Kidney epithelial cell (primary cell): ENCODE measurements around the gene P2RX1. TPM values are rescaled to one million over a fixed set of nuclear protein-coding genes. Genes with fewer than 3 reads are reported as not detected.
"Not testable (repeated sequence)": the region's sequence is repeated elsewhere in the genome, so short reads cannot be mapped to it uniquely, and the experiment has no call there.

Source experiments
- DNase-seq: peaks from one replicate; pipeline ENCODE4 v3.0.0-alpha.2; 2010; ENCODE audit warnings: low read depth
- H3K27me3 ChIP-seq: 2 replicates; pipeline ENCODE4 v1.6.0; 2011; ENCODE audit warnings: low read length; ENCODE audit not compliant: control insufficient read depth, insufficient read depth
- H3K36me3 ChIP-seq: 2 replicates; pipeline ENCODE4 v1.5.1; 2011; ENCODE audit warnings: low read length; ENCODE audit not compliant: control insufficient read depth, insufficient read depth
- H3K4me3 ChIP-seq: 2 replicates; pipeline ENCODE4 v1.5.1; 2011; ENCODE audit warnings: low read depth, mild to moderate bottlenecking, control low read depth, low read length
- total RNA-seq: library from RNA; depleted of rRNA; stranded (reverse); fragments of >200 nt; gene quantifications from 2 replicates; pipeline ENCODE4 v1.2.3, GENCODE V29; 2015
- TF ChIP-seq, protein P1 (sequence below): IDR thresholded peaks from 2 replicates; pipeline ENCODE4 v1.5.1; 2011; ENCODE audit warnings: mild to moderate bottlenecking, moderate library complexity, low read length, control low read depth, inconsistent platforms; ENCODE audit not compliant: insufficient read depth, poor library complexity, severe bottlenecking

The P2RX1 gene
- total RNA-seq, 1 donor from 2014 or later, result not detected

DNA sequence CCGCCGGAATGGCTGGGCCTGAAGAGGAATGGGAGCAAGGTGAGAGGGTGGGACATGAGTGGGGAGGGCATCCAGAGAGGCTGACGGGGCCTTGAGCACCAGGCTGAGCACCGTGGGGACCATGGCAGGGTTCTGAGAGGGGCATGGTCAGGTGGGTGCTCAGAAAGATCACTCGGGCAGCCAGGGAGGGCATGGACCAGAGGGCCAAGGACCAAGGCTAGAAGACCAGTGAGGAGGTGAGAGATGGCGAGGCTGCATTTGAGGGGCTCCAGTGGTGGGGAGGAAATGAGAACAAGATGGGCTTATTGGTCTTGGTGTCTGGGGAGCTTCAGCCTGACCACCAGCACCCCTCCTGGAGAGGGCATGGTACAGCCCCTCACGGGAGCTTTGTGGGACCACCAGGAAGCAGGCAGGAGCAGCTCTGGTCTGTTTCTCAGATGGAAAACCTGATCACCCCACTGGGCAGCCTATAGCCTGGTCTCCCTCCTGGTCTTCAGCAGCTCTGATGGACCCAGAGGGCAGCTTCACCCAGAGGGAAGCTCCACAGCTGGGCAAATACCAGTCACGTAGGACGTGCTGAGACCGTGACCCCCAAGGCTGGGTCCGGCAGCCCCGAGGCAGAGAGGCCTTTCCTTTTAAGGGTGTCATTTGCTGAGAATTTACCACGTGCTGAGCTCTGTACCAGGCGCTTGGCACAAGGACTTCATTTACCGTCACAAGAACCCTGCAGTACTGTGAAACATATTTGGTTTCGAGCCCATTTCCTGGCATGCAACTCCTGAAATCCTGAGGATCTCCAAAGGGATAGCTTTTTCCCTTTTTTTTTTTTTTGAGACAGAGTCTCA lies 58.8 kb downstream of the P2RX1 start:
- H3K27me3 ChIP-seq, result no peaks in the 10 kb centered on the region
- no peak overlapping the region for H3K4me3 ChIP-seq
- DNase-seq, result no peak
- no peaks in the 10 kb centered on the region for H3K36me3 ChIP-seq
- TF ChIP-seq, protein P1, sequence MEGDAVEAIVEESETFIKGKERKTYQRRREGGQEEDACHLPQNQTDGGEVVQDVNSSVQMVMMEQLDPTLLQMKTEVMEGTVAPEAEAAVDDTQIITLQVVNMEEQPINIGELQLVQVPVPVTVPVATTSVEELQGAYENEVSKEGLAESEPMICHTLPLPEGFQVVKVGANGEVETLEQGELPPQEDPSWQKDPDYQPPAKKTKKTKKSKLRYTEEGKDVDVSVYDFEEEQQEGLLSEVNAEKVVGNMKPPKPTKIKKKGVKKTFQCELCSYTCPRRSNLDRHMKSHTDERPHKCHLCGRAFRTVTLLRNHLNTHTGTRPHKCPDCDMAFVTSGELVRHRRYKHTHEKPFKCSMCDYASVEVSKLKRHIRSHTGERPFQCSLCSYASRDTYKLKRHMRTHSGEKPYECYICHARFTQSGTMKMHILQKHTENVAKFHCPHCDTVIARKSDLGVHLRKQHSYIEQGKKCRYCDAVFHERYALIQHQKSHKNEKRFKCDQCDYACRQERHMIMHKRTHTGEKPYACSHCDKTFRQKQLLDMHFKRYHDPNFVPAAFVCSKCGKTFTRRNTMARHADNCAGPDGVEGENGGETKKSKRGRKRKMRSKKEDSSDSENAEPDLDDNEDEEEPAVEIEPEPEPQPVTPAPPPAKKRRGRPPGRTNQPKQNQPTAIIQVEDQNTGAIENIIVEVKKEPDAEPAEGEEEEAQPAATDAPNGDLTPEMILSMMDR, result no peak

DNA sequence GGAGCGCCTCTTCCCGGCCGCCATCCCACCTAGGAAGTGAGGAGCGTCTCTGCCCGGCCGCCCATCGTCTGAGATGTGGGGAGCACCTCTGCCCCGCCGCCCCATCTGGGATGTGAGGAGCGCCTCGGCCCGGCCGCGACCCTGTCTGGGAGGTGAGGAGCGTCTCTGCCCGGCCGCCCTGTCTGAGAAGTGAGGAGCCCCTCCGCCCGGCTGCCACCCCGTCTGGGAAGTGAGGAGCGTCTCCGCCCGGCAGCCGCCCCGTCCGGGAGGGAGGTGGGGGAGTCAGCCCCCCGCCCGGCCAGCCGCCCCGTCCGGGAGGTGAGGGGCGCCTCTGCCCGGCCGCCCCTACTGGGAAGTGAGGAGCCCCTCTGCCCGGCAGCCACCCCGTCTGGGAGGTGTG lies 62.1 kb downstream of the P2RX1 start:
- H3K4me3 ChIP-seq, H3K36me3 ChIP-seq, DNase-seq, H3K27me3 ChIP-seq: not testable (repeated sequence)

DNA sequence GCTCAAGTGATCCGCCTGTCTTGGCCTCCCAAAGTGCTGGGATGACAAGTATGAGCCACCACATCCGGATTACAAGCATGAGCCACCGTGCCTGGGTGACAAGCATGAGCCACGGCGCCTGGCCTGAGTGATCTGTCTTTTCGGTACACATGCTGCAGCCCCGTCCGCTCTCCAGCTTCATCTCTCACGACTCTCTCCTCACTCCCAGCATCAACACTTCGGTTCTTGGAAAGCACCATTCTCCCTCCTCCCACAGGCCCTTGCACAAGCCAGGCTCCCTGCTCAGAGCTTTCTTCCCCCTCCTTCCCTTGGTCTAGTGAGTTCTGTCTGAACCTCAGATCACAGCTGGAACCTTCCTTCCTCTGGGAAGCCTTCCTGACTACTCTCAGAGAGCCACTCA lies 63.7 kb downstream of the P2RX1 start:
- H3K36me3 ChIP-seq, result no peaks in the 10 kb centered on the region
- no peak for DNase-seq
- TF ChIP-seq, protein P1, result no peak

DNA sequence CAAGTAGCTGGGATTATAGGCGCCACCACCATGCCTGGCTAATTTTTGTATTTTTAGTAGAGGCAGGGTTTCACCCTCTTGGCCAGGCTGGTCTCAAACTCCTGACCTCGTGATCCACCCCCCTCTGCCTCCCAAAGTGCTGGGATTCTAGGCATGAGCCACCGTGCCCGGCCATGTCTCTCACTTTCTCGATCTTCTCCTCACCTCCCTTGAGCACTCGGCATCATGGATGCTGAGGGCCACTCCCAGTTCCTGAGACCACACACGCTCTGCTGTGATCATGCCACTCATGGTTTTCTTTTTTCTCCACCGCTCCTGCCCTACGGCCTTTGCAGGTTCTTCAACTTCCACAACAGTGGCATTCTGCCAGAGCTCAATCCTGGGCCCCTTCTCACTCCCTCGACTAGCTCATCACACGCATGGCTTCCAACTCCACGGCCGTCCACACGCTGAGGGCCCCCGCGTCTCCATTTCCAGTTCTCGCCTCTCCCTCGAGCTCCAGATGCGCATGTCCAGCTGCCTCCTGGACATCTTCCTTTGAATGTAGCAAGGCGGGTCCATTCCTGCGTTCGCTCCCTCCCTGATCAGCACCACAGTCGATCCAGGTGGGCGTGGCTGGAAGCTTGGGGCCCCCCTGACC lies 64.7 kb downstream of the P2RX1 start:
- Histone ChIP-seq H3K27me3 (peaks cover 3% of the 10 kb centered on the region), H3K36me3 (no peaks in the 10 kb centered on the region), H3K4me3 (no peak overlapping the region)
- DNase-seq, result no peak
- TF ChIP-seq, protein P1, result no peak

More for the DNA sequence above, 63.7 kb downstream of the P2RX1 start:
- H3K27me3 ChIP-seq, result peaks cover 3% of the 10 kb centered on the region
- no peak overlapping the region for H3K4me3 ChIP-seq

DNA sequence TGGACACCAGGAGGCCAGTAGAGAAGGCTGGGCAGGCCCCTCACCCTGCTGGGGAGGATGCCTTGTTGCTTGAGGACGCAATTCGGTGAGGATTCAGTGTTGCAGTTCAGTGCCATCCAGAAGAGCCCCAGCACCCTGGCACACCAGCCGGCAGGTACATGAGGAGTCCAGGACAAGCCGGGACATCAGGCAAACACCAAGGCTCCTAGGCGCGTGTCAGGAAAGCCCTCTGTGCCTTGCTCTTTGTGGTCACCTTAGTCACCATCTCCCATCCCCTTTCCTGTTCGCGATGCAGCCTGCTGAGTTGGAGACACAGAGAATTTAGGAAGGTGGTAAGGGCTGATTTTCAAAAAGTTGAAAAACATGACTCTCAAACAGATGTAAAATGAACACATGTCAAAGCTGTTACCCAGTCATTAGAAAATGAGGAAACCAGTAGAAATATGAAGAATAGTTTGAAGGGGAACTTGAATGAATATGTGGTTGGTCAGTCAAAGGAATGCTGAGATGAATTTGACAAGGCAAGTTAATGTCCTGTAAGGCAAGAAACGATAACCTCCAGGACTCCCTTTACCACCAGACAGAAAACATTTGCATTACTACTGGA lies 67.9 kb downstream of the P2RX1 start:
- H3K4me3 ChIP-seq, result no peak overlapping the region
- no peak for DNase-seq
- H3K27me3 ChIP-seq, result peaks cover 3% of the 10 kb centered on the region
- TF ChIP-seq, protein P1, result no peak
- no peaks in the 10 kb centered on the region for H3K36me3 ChIP-seq

DNA sequence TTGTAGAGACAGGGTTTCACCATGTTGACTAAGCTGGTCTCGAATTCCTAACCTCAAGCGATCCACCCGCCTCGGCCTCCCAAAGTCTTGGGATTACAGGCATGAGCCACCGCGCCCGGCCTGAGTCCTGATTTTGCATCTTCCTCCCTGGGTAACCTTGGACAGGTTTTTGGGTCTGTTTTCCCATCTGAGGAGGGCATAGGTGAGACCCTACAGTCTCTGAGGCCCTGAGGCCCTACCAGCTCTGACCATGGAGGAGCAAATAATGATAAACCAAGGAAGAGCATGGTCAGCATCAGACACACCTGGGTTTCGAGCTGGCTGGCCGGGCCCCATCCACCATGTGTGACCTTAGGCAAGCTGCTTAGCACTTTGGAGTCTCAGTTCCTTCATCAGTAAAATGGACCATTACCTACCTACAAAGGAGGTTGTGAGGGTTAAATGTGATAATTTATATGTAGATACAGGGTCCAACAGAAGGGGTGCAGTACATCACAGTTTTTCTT lies 69.0 kb downstream of the P2RX1 start:
- H3K27me3 ChIP-seq, result peaks cover 3% of the 10 kb centered on the region
- no peaks in the 10 kb centered on the region for H3K36me3 ChIP-seq
- DNase-seq, result no peak
- no peak overlapping the region for H3K4me3 ChIP-seq
- TF ChIP-seq, protein P1, result no peak
